Sciatic nerve (tissue), 2 donors: Measurements from ENCODE around the gene ZC3H7A. TPM values are rescaled to one million over a fixed set of nuclear protein-coding genes. Genes with fewer than 3 reads are reported as not detected.
A peak's percentile ranks its signal among the peaks of the same experiment; 100 is the strongest.

Source experiments
- ATAC-seq: fragments of 200-7000 bp; cut with Tn5 transposase; one replicate; pipeline ENCODE4 v1.9.1; 2020; ENCODE audit warnings: mild to moderate bottlenecking, moderate library complexity
- DNase-seq: peaks from one replicate; pipeline ENCODE4 v3.0.0-alpha.2; 2020; ENCODE audit warnings: low spot score
- intact Hi-C: fragments of 100-400 bp; cut with DNase I; formaldehyde crosslinking; loops from one replicate; pipeline ENCODE4 v1.14.2; 2022
- total RNA-seq: library from RNA; stranded (reverse); fragmentation: NEBNext Ultra II Directional; extraction: Animal tissue kit (Norgen Biotek cat#: 25700); gene quantifications from one replicate; pipeline ENCODE4 v1.2.1, GENCODE V29; 2021
- donor health status: DM: no; HTN: no; CAD: no.
- donor health status: DM: no; HTN: no; CAD: no.

Gene ZC3H7A
- total RNA-seq, 1 donor from 2014 or later, result 91.1 TPM

DNA sequence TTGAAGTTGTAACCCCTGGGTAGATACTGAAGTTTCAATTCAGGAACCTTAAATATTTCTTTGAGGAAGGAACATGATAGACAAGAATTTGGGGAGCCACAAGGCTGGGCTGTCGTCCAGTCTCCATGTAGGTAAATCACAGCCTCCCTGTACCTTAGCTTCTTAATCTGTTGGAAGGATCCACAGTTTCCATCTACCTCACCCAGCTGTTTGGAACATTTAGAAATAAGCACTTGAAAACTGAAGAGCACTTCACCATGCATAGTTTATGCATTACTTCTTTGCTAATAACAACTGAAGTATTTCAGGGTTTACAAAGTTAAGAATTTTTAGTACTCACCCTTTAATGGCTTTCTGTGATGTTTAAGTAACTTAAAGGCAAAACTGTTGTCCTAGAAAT is 71.6 kb downstream of the ZC3H7A start:
- ATAC-seq (no peak), DNase-seq (no peak)
- intact Hi-C loops, result no loop called here

DNA sequence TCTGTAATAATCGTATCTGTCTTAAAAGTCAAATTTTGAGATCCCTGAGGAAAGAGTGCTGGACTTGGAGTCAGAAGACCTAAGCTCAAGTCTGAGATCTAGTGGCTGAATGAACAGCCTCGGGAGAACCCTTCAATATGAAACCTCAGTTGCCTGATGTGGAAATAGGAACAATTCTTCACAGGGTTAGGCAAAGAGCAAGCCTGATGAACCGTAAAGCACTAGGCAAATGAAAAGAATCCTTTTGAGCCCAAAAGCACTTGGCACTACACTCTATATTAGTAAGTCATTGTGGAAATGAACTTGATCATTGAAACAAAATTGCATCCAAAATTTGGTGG is 74.6 kb downstream of the ZC3H7A start:
- ATAC-seq, result no peak
- DNase-seq, result no peak
- intact Hi-C loops, result no loop called here

DNA sequence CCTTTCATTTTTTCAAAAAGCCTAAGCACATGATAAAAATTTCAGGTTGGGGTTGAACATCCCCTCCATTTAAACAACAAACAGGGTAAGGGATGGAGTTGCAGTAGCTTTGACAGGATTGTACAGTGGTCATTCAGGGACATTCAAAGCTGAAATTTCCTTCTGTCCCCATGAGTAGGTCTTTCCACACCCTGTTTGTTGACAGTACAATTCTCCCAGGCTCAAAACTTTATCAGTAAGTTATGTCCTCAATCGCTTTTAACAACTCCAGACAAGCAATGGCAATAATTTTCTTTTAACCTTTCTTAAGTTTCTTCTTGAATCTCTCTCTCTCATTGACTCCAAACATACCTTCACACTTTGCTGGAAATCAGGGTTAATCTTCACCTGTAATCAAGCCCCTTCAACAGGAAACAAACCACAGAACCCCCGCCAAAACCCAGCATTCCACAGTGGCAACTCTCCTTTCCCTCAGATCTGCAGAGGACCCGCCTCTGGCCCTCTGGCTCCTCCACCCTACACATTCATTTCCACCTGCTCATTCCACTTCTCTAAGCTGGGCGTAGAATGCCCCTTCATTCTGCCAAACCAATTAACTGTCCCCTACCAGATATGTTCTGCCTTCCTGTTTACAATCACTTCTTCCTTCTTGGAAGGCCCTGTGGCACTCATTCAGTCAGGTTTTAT is 75.1 kb downstream of the ZC3H7A start:
- no peak for DNase-seq
- ATAC-seq, result no peak
- intact Hi-C loops, result no loop called here

DNA sequence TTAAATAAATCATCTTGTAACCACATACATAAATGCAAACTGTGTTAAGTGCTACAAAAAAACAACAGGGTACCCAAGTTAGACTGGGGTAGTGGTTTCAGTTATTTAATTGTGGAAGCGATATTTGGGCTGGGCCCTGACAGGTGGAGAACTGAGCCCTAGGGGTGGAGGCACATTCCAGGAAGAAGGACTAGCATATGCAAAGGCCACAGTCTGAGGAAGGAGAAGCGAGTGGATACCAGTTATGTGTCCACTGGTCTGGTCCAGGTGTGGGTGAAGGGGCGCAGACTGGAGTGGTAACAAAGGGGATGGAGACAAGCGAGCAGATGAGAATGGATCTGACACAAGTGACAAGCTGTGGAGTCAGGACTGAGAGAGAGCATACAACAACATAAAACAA is 77.3 kb downstream of the ZC3H7A start:
- DNase-seq (no peak), ATAC-seq (no peak)
- intact Hi-C loops, result no loop called here

DNA sequence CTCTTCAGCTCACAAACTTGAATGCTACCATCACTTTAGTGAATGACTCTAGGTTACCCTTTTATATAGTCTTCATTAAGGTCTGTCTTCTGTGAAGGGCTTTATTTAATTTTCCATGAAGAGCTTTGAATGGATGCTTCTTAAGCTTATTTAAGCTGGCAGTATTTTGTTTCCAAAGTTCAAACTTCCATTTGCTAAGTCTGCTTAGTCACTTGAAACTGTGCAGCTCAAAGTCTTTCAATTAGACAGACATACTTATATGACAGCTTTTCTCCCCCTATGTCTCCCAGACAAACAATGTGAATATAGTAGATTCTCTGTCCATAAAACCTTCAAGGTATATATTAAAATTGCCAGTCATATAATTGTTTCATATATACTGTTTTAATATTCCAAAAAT is 77.9 kb downstream of the ZC3H7A start:
- intact Hi-C loops, result no loop called here
- DNase-seq (no peak), ATAC-seq (no peak)

DNA sequence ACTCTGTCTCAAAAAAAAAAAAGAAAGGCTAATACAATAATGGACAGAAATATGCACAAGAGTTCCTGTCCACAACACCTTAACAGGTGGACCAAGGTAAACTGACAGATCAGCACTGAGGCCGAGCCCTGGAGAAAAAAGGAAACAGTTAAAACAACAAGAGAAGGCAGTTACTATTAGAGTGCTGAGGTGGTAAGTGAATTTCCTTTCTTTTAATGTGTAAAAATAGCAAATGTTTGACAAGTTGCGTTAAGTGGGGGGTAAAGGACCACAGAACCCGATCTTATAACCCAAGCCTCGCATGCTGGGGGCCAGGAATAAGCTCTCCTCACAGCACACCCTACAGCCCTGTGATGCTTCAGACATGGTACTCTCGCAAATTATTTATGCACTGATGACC is 79.2 kb downstream of the ZC3H7A start:
- no peak for ATAC-seq
- no peak for DNase-seq
- intact Hi-C loops, result no loop called here

DNA sequence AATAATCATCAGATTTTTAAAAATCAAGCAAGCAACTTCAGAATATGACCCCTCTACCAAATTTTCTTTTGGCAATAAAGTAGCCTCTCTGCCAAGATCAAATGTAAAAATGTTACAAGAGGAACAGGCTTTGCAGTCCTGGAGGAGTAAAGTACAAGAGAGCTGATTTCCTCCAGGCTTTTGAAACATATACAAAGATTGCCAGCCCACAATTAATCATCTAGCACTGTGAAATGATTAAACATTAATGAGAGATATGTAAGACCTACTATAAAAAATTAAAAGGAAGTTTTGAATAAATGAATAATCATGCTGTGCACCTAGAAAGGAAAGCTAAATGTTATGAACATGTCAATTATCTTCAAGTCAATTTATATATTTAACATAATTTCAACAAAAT is 80.7 kb downstream of the ZC3H7A start:
- intact Hi-C loops, result no loop called here
- DNase-seq (no peak), ATAC-seq (no peak)

DNA sequence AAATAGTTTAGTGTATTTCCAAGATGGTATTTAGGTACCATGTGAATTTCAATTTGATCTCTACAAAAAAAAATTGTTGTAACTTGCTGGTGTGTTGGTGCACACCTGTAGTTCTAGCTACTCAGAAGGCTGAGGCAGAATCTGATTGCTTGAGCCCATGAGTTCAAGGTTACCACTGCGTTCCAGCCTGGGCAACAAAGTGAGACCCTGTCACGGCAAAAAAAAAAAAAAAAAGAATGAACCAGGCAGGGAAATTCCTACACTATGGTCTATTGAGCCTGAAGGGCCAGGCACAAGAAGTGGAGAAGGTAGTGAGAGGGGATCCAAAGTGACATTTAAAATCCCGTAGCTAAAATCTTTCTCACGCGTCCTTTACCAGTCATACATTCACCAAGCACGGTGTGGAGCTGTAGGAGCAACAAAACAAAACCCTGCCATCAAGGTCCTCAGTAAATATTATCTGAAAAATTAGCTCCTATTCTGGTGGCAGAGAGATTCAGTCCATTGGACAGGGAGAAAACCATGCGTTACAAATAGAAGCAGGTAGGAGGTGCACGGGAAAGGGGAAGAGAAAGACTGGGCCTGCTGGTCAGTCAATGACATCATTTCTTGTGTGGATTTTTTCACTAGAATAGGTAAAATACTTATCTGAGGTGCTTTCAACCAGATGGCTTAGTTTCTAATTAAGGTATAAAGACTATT is 81.7 kb downstream of the ZC3H7A start:
- intact Hi-C loops, result no loop called here
- no peak for DNase-seq
- ATAC-seq, result no peak

DNA sequence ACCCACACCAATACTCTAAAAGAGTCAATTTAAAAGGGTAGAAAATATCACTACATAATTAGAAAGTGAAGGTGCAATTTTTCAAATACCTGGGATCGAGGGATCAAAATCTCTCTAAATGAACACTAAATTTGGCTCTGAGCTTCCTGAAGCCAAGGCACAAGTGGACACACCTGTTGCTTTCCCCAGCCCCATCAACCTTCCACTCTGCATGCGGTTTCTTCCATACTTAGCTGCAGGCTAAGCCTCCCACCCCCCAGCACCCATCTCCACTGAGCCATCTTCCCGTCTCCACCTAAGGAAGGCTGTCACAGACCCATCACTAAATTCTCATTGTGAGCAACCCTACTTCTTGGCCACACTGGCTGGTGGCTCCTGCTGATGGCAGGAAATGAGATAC is 84.9 kb downstream of the ZC3H7A start:
- no peak for DNase-seq
- intact Hi-C loops, result loop anchor here (5.0 kb wide), 1 partner anchor 315 kb away; no protein-coding TSS in a partner anchor
- no peak for ATAC-seq

DNA sequence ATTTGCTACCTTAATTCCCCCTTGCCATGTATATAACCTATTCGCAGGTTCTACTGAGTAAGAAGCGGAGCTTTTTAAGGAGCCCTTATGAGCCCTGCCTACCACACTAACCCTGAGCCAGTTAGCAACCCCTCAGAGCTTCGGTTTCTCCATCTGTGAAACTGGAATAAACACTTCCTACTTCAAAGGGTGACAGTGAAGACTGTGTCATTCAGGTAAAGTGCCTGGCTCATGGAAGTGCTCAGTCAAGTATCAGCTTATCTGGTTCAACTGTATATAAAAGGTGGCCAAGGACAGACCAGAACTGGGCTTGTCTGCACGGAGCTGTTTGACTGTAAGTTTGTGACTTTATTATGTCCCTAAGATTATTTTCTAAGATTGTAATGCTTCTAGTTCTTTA is 85.4 kb downstream of the ZC3H7A start:
- intact Hi-C loops, result loop anchor here (5.0 kb wide), 1 partner anchor 314 kb away; no protein-coding TSS in a partner anchor
- ATAC-seq (no peak), DNase-seq (no peak)

DNA sequence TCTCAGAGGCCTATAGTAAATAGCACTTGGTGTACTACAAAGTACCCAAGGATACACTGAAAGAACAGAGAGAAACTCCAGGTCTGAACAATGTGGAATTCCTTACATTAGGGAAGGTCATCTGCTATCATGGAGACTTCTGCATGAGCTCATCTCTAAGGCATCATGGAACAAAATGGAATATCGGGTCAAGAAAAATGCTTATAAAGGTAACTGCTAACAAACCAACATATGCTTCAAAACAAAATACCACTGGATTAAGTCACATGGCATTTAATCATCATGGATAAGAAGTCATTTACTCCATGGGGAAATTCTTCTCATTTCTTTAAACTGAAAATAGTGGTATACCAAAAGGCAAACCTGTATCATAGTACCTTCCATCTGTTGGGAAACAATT is 88.6 kb downstream of the ZC3H7A start:
- intact Hi-C loops, result no loop called here
- DNase-seq (no peak), ATAC-seq (no peak)

DNA sequence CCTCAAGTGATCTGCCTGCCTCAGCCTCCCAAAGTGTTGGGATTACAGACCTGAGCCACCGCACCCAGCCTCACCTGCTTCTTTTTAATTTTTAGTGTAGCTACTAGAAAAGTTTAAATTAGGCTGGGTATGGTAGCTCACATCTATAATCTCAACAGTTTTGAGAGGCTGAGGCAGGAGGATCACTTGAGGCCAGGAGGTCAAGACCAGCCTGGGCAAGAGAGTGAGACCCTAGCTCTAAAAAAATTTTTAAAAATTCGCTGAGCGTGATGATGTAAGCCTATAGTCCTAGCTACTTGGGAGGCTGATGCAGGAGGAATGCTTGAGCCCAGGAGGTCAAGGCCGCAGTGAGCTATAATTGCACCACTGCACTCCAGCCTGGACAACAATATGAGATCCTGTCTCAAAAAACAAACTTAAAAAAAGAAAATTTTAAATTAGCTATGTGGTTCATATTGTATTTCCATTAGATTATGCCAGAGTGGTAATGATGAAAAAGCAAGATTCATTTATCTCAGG is 89.3 kb downstream of the ZC3H7A start:
- no peak for DNase-seq
- ATAC-seq, result no peak
- intact Hi-C loops, result no loop called here

DNA sequence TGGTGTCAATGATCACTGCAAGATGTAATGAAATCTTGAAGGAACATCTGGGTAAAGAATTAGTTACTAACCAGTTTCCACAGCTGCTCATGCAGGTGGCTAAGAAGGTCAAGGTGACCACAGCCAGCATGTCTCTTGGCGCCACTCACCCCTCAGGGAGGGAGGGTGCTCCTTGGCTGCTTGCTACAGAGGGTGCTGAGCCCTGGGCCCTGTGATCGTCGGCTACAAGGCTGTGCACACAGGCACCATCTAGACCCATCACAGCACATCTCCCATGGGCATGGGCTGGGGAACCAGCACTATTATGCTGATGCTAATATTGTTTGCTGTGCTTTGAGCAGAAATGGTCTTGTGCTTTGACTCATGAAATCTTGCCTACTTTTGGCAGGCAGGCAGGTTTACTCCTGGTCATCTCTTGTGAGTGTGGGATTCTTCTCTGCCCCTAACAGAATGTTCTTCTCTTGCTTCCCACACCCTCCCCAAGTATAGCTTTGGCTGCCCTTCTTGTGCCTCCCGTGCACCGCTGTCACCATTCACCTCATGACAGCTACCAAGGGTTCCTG is 90.8 kb downstream of the ZC3H7A start:
- intact Hi-C loops, result no loop called here
- ATAC-seq (peak; percentile 58), DNase-seq (no peak)

DNA sequence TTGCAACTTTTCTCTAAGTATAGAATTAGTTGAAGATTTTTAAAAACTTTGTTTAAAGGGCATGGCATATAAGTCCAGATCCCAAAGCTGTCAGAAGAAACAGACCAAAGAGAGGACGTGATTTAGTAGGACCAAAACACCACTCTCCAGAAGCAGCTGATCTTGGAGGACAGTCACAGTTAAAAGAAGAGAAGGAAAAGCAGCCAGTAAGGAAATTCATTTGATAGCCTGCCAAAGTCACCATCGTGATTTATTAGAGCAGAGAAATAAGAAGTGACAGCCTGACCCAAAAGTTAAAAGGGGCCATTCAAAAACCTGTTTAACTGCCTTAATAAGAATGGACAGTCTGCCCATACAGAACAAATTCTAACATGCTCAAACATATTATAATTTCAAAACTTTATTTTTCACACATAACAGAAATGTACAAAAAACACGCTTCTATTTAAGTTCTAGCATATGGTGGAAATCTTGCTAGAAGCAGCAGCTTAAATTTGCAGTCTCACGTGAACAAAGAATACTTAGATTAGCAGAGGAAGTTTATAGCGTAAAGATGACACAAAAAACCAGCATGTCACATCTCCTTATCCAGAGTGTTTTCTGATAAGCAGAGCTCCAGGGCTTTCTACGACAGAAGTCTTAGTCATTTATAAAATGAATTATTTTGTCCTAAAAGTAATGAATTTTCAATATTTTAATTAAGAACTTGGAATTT is 91.6 kb downstream of the ZC3H7A start:
- ATAC-seq (no peak), DNase-seq (no peak)
- intact Hi-C loops, result no loop called here

Other genes starting within 250 kb of the ZC3H7A start
- gene LITAF, start 210.3 kb downstream of the ZC3H7A start, total RNA-seq, result 200 TPM
- gene SNN, start 128.8 kb downstream of the ZC3H7A start, total RNA-seq, result 40.0 TPM
- gene TXNDC11, start 54.4 kb downstream of the ZC3H7A start, total RNA-seq, result 36.6 TPM
- 104 TPM for gene RSL1D1, start 54.3 kb upstream of the ZC3H7A start, total RNA-seq
- gene GSPT1, start 118.7 kb upstream of the ZC3H7A start, total RNA-seq, result 82.7 TPM
- gene NPIPB2, start 144.8 kb upstream of the ZC3H7A start, total RNA-seq, result 11.9 TPM
- gene TNFRSF17, start 168.0 kb upstream of the ZC3H7A start, total RNA-seq, result not detected
- 54.4 TPM for gene SNX29, start 179.5 kb upstream of the ZC3H7A start, total RNA-seq